Sigmoid colon (tissue), 7 donors: Measurements from ENCODE around the gene SLIT3. TPM values are rescaled to one million over a fixed set of nuclear protein-coding genes. Genes with fewer than 3 reads are reported as not detected.

ENCODE experiments used
- DNase-seq: peaks from one replicate; pipeline ENCODE4 v3.0.0-alpha.2; 2019
- H3K27ac ChIP-seq, 4 donors: fragments of 200-600 bp; sonication (generic); one replicate each; pipeline ENCODE4 v1.5.1; 2016 to 2019; ENCODE audit warnings: mild to moderate bottlenecking in 1 of 4
- H3K27me3 ChIP-seq, 3 donors: fragments of 200-600 bp; sonication (generic); one replicate each; pipeline ENCODE4 v1.5.1; 2019; ENCODE audit warnings: mild to moderate bottlenecking in 1 of 3
- H3K36me3 ChIP-seq, 4 donors: fragments of 200-600 bp; sonication (generic); one replicate each; pipeline ENCODE4 v1.5.1; 2016 to 2019
- H3K4me1 ChIP-seq, 4 donors: fragments of 200-600 bp; sonication (generic); one replicate each; pipeline ENCODE4 v1.5.1; 2017 to 2019
- H3K4me3 ChIP-seq, 4 donors: fragments of 200-600 bp; sonication (generic); one replicate each; pipeline ENCODE4 v1.5.1; 2017 to 2019; ENCODE audit warnings: mild to moderate bottlenecking in 2 of 4, moderate library complexity in 1 of 4
- H3K9me3 ChIP-seq, 4 donors: fragments of 200-600 bp in 3 of 4; sonication (generic) in 3 of 4; one replicate each; pipeline versions ENCODE4 v1.5.1 to v1.6.1; 2013 to 2019
- EP300 ChIP-seq, 4 donors: sonication (generic); formaldehyde crosslinking; IDR thresholded peaks; one replicate each; pipeline ENCODE4 v1.6.1; 2017; ENCODE audit warnings: antibody characterized with exemption in 4 of 4
- POLR2A ChIP-seq, 2 donors: fragments of 450-650 bp; IDR thresholded peaks; one replicate each; pipeline ENCODE4 v1.6.1; 2016; ENCODE audit warnings: antibody characterized with exemption in 2 of 2, mild to moderate bottlenecking in 2 of 2, moderate library complexity in 2 of 2
- POLR2AphosphoS5 ChIP-seq, 4 donors: sonication (generic); formaldehyde crosslinking; IDR thresholded peaks; one replicate each; pipeline ENCODE4 v1.6.1; 2017; ENCODE audit warnings: antibody characterized with exemption in 4 of 4
- WGBS, 2 donors: extraction: QIAGEN DNeasy Blood & Tissue Kit; methylation state at CpG; one replicate each; pipeline ENCODE4 v1.1.7; 2013; 5-methylcytosine and 5-hydroxymethylcytosine counted together
- intact Hi-C: fragments of 100-400 bp; cut with DNase I; formaldehyde crosslinking; loops from one replicate; pipeline ENCODE4 v1.15.1; 2023
- polyA plus RNA-seq, 3 donors: library from polyadenylated mRNA; stranded (reverse); fragments of 200-250 nt; gene quantifications; one replicate each; pipeline ENCODE4 v1.2.3, GENCODE V29; 2013
- total RNA-seq, 4 donors: library from RNA; depleted of rRNA; stranded (reverse); fragments of >200 nt; gene quantifications; one replicate each; pipeline ENCODE4 v1.1.0, GENCODE V29; 2016
- TF ChIP-seq, protein P1 (sequence below), 4 experiments: fragments of 450-650 bp in 3 of 4; fragments of 200-600 bp in 1 of 4; IDR thresholded peaks; one replicate each; pipeline ENCODE4 v1.5.1; 2016 to 2019; ENCODE audit warnings: antibody characterized with exemption in 4 of 4, mild to moderate bottlenecking in 3 of 4, moderate library complexity in 2 of 4
- donor health status: healthy with polysubstance abuse.
- donor health status: Bipolar disorder and iron deficiency.
- donor health status: healthy.

SLIT3 gene
- total and polyA plus RNA-seq, 7 donors = 0.23 to 46.3 (median 30.0) TPM

DNA sequence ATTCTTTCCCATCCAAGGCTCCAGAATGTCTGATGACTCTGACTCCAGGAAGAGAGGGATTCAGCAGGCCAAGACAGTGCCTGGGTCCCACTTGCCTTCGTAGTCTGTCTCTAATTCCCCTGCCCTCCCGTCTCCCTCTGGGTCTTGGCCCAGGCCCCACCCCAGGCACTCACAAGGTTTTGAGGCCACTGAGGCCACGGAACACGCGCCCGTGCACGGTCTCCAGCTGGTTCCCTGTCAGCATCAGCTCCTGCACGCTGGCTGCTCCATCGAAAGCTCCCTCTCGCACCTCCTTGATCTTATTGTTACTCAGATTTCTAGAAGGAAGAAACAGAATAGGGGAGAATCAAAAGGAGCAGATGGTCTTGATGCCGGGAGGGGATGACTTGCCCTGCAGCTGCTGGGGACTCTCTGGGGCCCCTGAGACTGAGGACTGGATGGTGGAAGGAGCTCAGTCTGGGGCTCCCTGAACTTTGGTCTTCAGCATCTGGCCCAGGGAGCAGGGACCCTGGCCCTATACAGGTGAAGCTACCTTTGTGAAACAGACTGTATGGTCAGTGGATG lies 547.2 kb downstream of the SLIT3 start:
- no peak overlapping the region for H3K27ac ChIP-seq
- peaks cover 0 to 5% (median 0%) of the 10 kb centered on the region in 4 donors for H3K4me1 ChIP-seq
- H3K27me3 ChIP-seq = no peaks in the 10 kb centered on the region
- WGBS, 2 donors = 90 to 92% methylated on average over 11 of the region's 11 CpGs
- H3K36me3 ChIP-seq = peaks cover 0 to 26% (median 4%) of the 10 kb centered on the region in 4 donors
- no peak overlapping the region for H3K4me3 ChIP-seq
- TF ChIP-seq, protein P1, sequence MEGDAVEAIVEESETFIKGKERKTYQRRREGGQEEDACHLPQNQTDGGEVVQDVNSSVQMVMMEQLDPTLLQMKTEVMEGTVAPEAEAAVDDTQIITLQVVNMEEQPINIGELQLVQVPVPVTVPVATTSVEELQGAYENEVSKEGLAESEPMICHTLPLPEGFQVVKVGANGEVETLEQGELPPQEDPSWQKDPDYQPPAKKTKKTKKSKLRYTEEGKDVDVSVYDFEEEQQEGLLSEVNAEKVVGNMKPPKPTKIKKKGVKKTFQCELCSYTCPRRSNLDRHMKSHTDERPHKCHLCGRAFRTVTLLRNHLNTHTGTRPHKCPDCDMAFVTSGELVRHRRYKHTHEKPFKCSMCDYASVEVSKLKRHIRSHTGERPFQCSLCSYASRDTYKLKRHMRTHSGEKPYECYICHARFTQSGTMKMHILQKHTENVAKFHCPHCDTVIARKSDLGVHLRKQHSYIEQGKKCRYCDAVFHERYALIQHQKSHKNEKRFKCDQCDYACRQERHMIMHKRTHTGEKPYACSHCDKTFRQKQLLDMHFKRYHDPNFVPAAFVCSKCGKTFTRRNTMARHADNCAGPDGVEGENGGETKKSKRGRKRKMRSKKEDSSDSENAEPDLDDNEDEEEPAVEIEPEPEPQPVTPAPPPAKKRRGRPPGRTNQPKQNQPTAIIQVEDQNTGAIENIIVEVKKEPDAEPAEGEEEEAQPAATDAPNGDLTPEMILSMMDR (IDR thresholded peaks at IDR 0.05) = no peak
- TF ChIP-seq EP300 (IDR thresholded peaks at IDR 0.05) = no peak
- no peak for TF ChIP-seq POLR2AphosphoS5 (IDR thresholded peaks at IDR 0.05)
- no peak for TF ChIP-seq POLR2A (IDR thresholded peaks at IDR 0.05)
- DNase-seq = no peak
- intact Hi-C loops = no loop called here
- H3K9me3 ChIP-seq = no peaks in the 10 kb centered on the region

DNA sequence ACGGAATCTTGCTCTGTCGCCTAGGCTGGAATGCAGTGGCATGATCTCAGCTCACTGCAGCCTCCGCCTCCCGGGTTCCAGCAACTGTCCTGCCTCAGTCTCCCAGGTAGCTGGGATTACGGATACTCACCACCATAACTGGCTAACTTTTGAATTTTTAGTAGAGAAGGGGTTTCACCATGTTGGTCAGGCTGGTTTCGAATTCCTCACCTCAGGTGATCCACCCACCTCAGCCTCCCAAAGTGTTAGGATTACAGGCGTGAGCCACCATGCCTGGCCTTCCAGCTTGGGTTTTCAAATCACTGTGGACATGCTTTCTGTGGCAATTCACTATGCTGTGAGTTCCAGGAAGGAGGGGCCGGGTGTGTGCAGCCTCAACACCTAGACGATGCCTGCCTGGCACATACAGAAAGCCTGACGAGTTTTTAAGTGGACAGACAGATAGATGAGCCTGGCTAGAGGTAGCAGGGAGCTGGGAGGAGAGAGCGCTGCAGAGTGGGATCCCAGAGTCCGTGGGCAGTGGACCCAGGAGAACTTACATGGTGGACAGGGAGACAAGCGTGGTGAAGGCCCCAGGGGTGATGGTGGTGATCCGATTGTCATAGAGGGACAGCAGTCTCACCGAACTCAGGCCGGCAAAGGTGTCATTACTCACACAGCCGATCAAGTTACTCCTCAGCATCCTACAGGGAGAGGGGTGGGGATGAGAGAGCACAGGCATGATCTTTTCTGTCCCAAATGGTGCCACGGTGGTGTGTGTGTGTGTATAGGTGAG lies 548.3 kb downstream of the SLIT3 start:
- H3K4me1 ChIP-seq = peaks cover 0 to 5% (median 0%) of the 10 kb centered on the region in 4 donors
- H3K27ac ChIP-seq = no peak overlapping the region
- H3K27me3 ChIP-seq = no peaks in the 10 kb centered on the region
- no peak for DNase-seq
- WGBS, 2 donors = 86 to 87% methylated on average over 18 of the region's 18 CpGs
- H3K4me3 ChIP-seq = no peak overlapping the region
- intact Hi-C loops = no loop called here
- no peak for TF ChIP-seq EP300 (IDR thresholded peaks at IDR 0.05)
- TF ChIP-seq POLR2AphosphoS5 (IDR thresholded peaks at IDR 0.05) = no peak
- no peak for TF ChIP-seq POLR2A (IDR thresholded peaks at IDR 0.05)
- TF ChIP-seq, protein P1 (IDR thresholded peaks at IDR 0.05) = no peak
- H3K9me3 ChIP-seq = no peaks in the 10 kb centered on the region
- peaks cover 0 to 34% (median 4%) of the 10 kb centered on the region in 4 donors for H3K36me3 ChIP-seq

DNA sequence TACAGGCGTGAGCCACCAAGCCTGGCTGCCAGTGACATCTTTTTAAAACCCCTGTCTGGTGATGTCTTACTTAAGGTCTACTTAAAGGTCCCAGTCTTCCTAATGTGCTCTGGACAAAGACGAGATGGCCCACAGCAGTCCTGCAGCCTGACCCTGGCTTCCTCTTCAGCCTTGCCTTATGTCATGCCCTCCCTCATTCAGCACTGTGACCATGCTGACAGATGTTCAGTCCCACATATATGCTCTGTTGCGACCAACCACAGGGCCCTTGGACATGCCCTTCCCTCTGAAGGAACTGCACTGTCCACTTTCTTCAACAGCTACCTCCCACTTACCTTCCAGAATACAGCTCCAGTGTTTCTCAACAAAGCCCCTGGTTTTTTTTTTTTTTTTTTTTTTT lies 548.9 kb downstream of the SLIT3 start:
- intact Hi-C loops = no loop called here
- Histone ChIP-seq H3K9me3 (no peaks in the 10 kb centered on the region), H3K4me3 (no peak overlapping the region), H3K4me1 (peaks cover 0 to under 1% (median 0%) of the 10 kb centered on the region in 4 donors), H3K36me3 (peaks cover 0 to 40% (median 4%) of the 10 kb centered on the region in 4 donors), H3K27me3 (no peaks in the 10 kb centered on the region), H3K27ac (no peak overlapping the region)
- TF ChIP-seq POLR2AphosphoS5 (IDR thresholded peaks at IDR 0.05) (no peak), EP300 (IDR thresholded peaks at IDR 0.05) (no peak), POLR2A (IDR thresholded peaks at IDR 0.05) (no peak)
- TF ChIP-seq, protein P1 (IDR thresholded peaks at IDR 0.05) = no peak
- WGBS, 2 donors = 88 to 90% methylated on average over 3 of the region's 3 CpGs
- no peak for DNase-seq

DNA sequence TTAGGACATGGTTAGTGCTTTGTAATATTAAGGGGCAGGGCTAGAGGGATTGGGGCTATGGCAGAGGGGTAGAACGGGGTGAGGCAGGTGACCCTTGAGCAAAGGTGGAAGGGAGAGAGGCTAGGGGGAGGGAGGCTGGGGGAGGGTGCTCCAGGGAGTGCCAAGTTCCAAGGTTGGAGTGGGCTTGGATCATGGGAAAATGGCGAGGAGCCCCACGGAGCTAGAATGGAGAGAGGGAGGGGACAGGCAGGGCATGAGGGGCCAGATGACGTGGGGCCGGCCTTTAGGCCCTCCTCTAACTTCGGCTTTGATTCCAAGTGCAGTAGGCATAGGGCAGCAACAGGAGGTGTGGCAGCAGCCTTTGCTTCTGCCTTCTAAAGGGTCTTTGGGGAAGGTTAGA lies 550.0 kb downstream of the SLIT3 start:
- DNase-seq = no peak
- no peak overlapping the region for H3K4me3 ChIP-seq
- no peaks in the 10 kb centered on the region for H3K27me3 ChIP-seq
- H3K9me3 ChIP-seq = no peaks in the 10 kb centered on the region
- no peaks in the 10 kb centered on the region for H3K4me1 ChIP-seq
- TF ChIP-seq EP300 (IDR thresholded peaks at IDR 0.05) = no peak
- no peak for TF ChIP-seq POLR2A (IDR thresholded peaks at IDR 0.05)
- TF ChIP-seq POLR2AphosphoS5 (IDR thresholded peaks at IDR 0.05) = no peak
- TF ChIP-seq, protein P1 (IDR thresholded peaks at IDR 0.05) = no peak
- intact Hi-C loops = no loop called here
- no peak overlapping the region for H3K27ac ChIP-seq
- 72 to 73% methylated on average over 6 of the region's 6 CpGs for WGBS, 2 donors
- peaks cover 0 to 42% (median 4%) of the 10 kb centered on the region in 4 donors for H3K36me3 ChIP-seq
